ENCODE measurements around the gene USF2.

Gene USF2

GRCh38 chr19:35302446-35302845, 33.7 kb downstream of the USF2 start:
- FAIRE-seq = no peak

- FAIRE-seq = no peak
Observed at GRCh38 chr19:35303357-35303915, 34.7 kb downstream of the USF2 start.

DNA sequence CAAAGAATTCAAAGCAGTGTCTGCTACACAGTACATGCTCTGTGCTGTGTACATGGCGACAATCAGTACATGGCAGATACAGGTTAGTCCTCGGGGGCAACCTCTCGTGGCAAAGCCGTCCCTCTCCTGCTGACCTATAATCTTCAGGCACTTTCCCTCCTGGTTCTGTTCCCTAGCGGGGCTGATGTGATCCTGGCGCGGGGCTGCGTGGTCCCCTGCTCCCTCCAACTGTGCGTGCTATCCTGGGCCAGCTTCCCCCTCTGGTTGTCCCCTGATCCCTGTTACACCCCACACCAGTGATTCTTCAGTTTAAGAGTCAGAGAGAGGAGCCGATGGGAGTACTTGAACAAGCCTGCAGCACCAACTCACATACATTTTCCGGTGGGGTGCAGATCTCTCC, 35.3 kb downstream of the USF2 start:
- FAIRE-seq = no peak

GRCh38 chr19:35305181-35305580, 36.4 kb downstream of the USF2 start:
- no peak for FAIRE-seq

- FAIRE-seq = no peak
Observed at GRCh38 chr19:35306473-35307246, 37.9 kb downstream of the USF2 start.

GRCh38 chr19:35307931-35308330, 39.2 kb downstream of the USF2 start:
- FAIRE-seq = no peak

DNA sequence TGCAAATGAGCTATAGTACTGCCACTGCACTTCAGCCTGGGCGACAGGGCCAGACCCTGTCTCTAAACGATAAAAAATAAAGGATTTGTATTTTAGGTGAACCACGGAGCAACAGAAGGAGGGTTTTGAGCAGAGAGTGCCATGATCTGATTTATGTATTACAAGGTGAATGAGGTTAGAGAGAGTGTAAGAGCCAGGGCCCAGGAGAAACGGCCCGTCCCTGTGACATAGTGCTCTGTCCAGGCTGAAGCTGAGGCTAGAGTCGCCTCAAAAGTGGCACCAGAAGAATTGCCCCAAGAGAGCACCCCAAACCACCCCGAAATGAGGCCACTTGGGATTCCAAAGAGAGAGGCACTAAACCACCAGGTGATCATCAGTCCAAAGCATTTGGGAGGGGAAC, 40.1 kb downstream of the USF2 start:
- no peak for FAIRE-seq

DNA sequence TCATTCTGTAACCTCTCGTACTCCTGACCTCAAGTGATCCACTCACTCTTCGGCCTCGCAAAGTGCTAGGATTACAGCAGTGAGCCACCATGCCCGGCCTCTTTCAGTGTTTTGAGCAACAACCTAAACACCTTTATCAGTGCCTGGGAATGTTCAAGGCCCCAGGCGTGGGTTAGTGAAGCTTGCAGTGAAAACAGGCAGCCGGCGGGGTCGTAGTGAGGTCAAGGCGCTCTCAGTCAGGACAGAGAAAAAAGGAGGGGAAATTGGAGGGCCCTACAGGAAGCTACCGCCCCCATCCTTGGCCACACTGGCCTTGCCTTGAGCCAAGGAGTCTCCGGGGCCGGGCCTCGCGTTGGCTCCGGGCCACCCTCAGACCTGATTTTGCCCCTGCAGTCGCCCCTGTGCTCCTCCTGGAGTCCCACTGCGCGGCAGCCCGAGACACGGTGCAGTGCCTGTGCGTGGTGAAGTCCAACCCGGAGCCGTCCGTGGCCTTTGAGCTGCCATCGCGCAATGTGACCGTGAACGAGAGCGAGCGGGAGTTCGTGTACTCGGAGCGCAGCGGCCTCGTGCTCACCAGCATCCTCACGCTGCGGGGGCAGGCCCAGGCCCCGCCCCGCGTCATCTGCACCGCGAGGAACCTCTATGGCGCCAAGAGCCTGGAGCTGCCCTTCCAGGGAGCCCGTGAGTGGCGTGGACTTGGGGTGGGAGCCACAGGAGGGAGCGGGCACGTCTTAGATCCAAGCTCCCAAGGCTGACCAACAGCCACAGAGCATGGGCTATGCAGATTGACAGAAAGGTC, 40.9 kb downstream of the USF2 start:
- FAIRE-seq = no peak

DNA sequence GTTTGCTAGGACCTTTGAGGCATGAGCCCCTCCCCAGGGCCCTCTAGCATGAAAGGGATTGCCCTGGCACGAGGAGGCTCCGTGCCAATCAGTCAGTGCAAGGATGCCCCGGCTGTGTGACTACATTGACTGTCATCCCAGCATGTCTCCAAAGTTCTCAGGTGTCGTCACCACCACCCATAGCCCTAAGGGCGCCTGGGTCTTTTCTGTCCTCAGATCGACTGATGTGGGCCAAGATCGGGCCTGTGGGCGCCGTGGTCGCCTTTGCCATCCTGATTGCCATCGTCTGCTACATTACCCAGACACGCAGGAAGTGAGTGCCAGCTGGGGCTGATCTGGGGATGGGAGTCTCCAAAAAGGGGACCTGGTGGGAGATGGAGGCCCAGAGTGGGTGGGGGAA, 41.6 kb downstream of the USF2 start:
- no peak for FAIRE-seq

- FAIRE-seq = no peak
Observed at GRCh38 chr19:35310811-35311465, 42.2 kb downstream of the USF2 start.

GRCh38 chr19:35311901-35312665, 43.3 kb downstream of the USF2 start:
- no peak for FAIRE-seq

DNA sequence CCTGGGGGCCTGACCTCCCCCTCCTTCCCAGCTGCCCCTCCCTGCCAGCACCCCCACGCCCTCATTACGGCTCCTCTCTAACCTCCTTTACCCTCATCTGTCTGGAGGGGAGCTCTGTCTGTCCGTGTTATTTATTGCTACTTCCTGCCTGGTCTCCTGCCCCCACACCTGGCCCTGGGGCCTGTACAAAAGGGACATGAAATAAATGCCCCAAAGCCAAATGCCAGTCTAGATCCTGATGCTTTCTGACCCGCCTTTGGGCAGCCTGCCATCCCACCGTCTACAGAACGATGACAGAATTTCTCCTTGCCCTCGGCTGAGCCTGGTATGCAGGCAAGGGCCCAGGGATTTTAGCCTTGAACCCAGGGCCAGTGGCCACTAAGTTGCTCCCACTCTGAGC, 44.8 kb downstream of the USF2 start:
- no peak for FAIRE-seq

GRCh38 chr19:35314031-35314430, 45.3 kb downstream of the USF2 start:
- no peak for FAIRE-seq

DNA sequence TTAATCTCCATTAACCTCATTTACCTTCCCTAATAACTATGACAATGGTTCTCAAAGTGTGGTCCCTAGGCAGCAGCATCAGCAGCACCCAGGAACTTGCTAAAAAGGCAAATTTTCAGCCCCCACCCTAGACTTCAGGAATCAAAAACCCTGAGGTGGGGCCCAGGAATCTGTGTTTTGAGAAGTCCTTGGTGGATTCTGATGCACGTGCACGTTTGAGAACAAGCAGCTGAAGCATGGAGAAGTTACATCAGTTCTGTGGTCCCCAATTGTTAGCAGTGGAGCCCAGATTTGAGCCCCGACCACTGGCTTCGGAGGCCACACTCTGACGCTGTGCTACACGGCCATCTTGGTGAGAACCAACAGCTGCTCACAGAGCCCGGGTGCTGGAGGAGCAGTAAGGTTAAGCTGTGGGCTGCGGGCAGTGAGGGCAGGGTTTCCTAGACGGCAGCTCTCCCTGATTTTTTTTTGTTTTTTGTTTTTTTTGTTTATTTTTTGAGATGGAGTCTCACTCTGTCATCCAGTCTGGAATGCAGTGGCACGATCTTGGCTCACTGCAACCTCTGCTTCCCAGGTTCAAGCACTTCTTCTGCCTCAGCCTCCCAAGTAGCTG, 46.2 kb downstream of the USF2 start:
- FAIRE-seq = no peak

DNA sequence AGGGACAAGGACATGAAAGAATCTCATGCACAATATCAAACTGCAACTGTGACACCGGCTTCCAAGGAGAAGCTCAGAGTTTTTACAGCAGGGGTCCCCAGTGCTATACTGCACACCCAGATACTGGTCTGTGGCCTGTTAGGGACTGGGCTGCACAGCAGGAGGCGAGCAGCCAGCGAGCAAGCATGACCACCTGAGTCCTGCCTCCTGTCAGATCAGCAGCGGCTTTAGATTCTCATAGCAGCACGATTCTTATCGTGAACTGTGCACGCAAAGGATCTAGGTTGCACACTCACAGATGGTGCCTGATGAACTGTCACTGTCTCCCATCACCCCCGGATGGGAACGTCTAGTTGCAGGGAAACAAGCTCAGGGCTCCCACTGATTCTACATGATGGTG, 47.1 kb downstream of the USF2 start:
- no peak for FAIRE-seq

GRCh38 chr19:35316560-35316959, 47.8 kb downstream of the USF2 start:
- no peak for FAIRE-seq

- no peak for FAIRE-seq
Observed at GRCh38 chr19:35317464-35318043, 48.8 kb downstream of the USF2 start.

DNA sequence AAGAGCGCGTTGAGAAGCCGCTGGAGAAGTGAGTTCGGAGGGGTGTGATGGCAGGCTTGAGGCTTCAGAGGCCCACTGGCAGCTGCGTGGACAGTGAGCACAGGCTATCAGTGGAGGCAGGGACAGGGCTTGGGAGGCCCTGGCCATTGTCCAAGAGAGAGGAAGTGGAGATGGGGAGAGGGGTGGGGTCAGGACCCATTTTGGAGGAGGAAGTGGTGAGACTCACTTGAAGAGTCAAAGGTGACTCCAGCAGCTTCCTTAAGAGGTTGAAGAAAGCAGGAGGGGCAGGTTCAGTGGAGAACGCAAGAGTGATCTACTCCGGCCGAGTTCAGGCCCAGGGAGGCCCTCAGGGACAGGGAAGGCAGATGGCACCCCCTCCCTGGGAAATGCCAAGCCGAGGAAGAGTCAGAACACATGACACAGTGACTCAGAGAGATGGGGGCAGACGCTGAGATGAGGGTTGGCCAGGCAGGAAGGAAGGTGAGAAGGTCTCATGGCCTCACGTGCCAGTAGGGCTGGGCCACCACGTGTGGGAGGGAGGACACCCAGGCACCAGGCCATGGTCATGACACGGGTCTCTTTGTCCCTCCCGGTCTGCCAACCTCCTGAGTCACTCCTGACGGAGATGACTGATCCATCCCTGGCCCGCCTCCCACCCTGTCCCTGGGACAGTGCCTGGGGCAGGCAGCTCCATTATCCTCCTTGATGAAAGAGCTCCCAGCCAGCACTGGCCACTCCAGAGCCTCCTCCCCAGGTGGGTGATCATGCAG, 50.1 kb downstream of the USF2 start:
- FAIRE-seq = no peak

GRCh38 chr19:35320065-35320713, 51.4 kb downstream of the USF2 start:
- no peak for FAIRE-seq

DNA sequence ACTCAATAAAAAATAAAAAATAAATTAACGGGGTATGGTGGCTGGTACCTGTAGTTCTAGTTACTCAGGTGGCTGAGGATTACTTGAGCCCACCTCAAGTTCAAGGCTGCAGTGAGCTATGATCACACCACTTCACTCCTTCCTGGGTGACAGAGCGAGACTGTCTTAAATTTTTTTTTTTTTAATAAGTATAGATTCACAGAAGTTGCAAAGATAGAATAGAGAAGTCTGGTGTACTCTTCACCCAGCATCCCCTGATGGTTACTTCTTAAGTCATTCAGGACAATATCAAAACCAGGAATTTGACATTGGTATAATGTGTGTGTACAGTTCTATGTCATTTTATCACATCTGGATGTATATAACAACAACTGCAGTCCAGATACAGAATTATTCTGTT, 52.5 kb downstream of the USF2 start:
- FAIRE-seq = no peak

GRCh38 chr19:35322014-35322413, 53.3 kb downstream of the USF2 start:
- FAIRE-seq = no peak
